Body of pancreas (tissue), 4 donors: Measurements from ENCODE around the gene SLC18A2. TPM values are rescaled to one million over a fixed set of nuclear protein-coding genes. Genes with fewer than 3 reads are reported as not detected.

Experiments used
- ATAC-seq: fragments of 150-250 bp; one replicate; pipeline ENCODE4 v1.9.1; 2016
- DNase-seq, 4 donors: peaks; one replicate each; pipeline ENCODE4 v3.0.0-alpha.2; 2019
- H3K27ac ChIP-seq, 4 donors: fragments of 200-600 bp; sonication (generic); 1 replicate in 3 of 4; 2 replicates in 1 of 4; pipeline versions ENCODE4 v1.5.1 to v1.6.1; 2016 to 2019; ENCODE audit warnings: mild to moderate bottlenecking in 1 of 4, mixed read lengths in 1 of 4, moderate library complexity in 1 of 4
- H3K27me3 ChIP-seq, 2 donors: fragments of 200-600 bp; sonication (generic); one replicate each; pipeline ENCODE4 v1.6.0; 2016; ENCODE audit warnings: mild to moderate bottlenecking in 1 of 2
- H3K36me3 ChIP-seq, 2 donors: fragments of 200-600 bp; sonication (generic); replicated peaks in 1 of 2; 2 replicates each; pipeline ENCODE4 v1.5.1; 2016; ENCODE audit warnings: low read depth in 2 of 2; ENCODE audit not compliant: insufficient read depth in 1 of 2
- H3K4me1 ChIP-seq: fragments of 200-600 bp; sonication (generic); one replicate; pipeline ENCODE4 v1.6.0; 2016
- H3K4me3 ChIP-seq, 2 donors: fragments of 200-600 bp; sonication (generic); 1 replicate in 1 of 2; 2 replicates in 1 of 2; pipeline ENCODE4 v1.5.1; 2016 to 2019
- H3K9me3 ChIP-seq, 3 donors: fragments of 200-600 bp; sonication (generic); 1 replicate in 2 of 3; 2 replicates in 1 of 3; pipeline ENCODE4 v1.5.1; 2016
- POLR2A ChIP-seq, 3 donors: fragments of 450-650 bp; IDR thresholded peaks; one replicate each; pipeline ENCODE4 v1.6.1; 2016; ENCODE audit warnings: antibody characterized with exemption in 3 of 3, mild to moderate bottlenecking in 2 of 3
- WGBS, 2 donors: methylation state at CpG; one replicate each; pipeline ENCODE4 v1.1.5; 2017; 5-methylcytosine and 5-hydroxymethylcytosine counted together
- intact Hi-C: fragments of 100-400 bp; cut with DNase I; formaldehyde crosslinking; loops from one replicate; pipeline ENCODE4 v1.15.1; 2023
- total RNA-seq, 2 donors: library from RNA; depleted of rRNA; stranded (reverse); fragments of >200 nt; gene quantifications; one replicate each; pipeline ENCODE4 v1.1.0, GENCODE V29; 2016
- TF ChIP-seq, protein P1 (sequence below), 7 experiments: fragments of 450-650 bp in 4 of 7; fragments of 200-600 bp in 3 of 7; sonication (generic) in 3 of 7; IDR thresholded peaks; one replicate each; pipeline ENCODE4 v1.5.1; 2016 to 2019; ENCODE audit warnings: antibody characterized with exemption in 7 of 7

The SLC18A2 gene
- total RNA-seq, 2 donors from 2014 or later: 1.6 to 2.3 TPM

DNA sequence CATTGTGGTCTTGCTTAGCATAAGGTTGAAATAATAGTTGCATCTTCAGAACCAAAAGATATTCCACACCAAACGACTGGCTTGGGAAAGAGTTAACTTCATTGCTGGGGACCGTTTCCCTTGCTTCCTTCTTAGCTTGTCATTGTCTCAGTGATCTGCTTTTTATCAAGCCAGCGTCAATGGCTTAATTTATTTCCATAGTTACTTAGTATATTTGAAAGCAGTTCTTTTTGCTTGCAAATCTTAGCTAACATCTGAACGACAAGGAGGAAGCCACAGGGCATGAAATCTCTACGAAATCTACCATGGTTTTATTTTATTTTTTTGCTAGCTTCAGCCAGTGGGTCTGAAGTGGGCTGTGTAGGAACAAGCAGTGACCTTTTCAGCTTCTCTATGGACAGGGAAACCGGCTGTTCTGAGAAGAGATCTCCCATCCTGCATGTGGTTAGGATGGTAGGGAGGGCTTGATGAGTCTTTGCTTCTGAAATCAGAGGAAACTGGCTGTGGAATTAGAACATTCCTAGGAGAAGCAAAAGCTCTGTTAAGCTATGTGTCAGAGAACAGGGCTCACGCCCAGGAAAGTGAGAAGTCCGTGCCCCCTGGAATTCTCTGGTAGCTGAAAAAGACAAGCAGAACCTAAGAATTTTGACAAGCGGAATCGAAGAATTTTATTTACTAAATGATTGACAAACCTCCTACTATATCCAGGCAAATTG is 8.0 kb downstream of the SLC18A2 start:
- TF ChIP-seq, protein P1, sequence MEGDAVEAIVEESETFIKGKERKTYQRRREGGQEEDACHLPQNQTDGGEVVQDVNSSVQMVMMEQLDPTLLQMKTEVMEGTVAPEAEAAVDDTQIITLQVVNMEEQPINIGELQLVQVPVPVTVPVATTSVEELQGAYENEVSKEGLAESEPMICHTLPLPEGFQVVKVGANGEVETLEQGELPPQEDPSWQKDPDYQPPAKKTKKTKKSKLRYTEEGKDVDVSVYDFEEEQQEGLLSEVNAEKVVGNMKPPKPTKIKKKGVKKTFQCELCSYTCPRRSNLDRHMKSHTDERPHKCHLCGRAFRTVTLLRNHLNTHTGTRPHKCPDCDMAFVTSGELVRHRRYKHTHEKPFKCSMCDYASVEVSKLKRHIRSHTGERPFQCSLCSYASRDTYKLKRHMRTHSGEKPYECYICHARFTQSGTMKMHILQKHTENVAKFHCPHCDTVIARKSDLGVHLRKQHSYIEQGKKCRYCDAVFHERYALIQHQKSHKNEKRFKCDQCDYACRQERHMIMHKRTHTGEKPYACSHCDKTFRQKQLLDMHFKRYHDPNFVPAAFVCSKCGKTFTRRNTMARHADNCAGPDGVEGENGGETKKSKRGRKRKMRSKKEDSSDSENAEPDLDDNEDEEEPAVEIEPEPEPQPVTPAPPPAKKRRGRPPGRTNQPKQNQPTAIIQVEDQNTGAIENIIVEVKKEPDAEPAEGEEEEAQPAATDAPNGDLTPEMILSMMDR (IDR thresholded peaks at IDR 0.05): no peak
- no peak for TF ChIP-seq POLR2A (IDR thresholded peaks at IDR 0.05)
- 39 to 46% methylated on average over 10 of the region's 10 CpGs for WGBS, 2 donors
- no peaks in the 10 kb centered on the region for H3K36me3 ChIP-seq
- no peak overlapping the region for H3K4me3 ChIP-seq
- ATAC-seq (no peak), DNase-seq (no peak)
- intact Hi-C loops: no loop called here
- no peaks in the 10 kb centered on the region for H3K4me1 ChIP-seq
- H3K27me3 ChIP-seq: no peaks in the 10 kb centered on the region
- no peak overlapping the region for H3K27ac ChIP-seq
- H3K9me3 ChIP-seq: no peaks in the 10 kb centered on the region

DNA sequence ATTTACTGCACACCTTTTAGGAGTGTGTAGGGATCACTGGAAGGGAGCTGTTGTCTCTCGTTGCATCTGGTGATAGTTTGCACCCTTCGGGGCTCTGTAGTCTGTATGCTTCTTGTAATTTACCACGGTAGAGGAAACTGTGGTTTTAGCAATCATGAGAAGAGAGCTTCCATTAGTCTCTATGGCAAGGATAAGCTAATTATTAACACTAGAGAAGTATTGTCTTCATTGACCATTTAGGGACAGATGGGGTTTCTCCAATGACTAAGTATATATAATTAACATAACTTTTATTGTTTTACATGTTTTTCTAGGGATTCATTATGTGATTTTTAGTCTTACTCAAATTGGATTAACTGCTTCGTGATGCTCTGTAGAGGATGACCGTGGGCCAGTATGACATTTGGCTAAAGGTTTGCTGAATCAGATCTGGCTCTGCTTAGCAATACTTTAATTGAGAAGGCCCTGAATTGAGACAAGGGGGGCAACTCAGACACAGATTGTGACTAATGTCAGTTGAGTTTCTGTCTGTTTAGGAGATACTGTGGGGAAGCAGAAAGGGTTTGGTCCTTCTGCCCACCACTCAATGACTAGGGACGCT is 8.7 kb downstream of the SLC18A2 start:
- no peak for TF ChIP-seq POLR2A (IDR thresholded peaks at IDR 0.05)
- TF ChIP-seq, protein P1 (IDR thresholded peaks at IDR 0.05): no peak
- no peaks in the 10 kb centered on the region for H3K36me3 ChIP-seq
- no peaks in the 10 kb centered on the region for H3K9me3 ChIP-seq
- no peak for ATAC-seq
- H3K4me1 ChIP-seq: no peaks in the 10 kb centered on the region
- intact Hi-C loops: no loop called here
- no peak for DNase-seq
- H3K27me3 ChIP-seq: no peaks in the 10 kb centered on the region
- H3K4me3 ChIP-seq: no peak overlapping the region
- no peak overlapping the region for H3K27ac ChIP-seq
- WGBS, 2 donors: 65 to 66% methylated on average over 6 of the region's 6 CpGs

- Histone ChIP-seq H3K36me3 (no peaks in the 10 kb centered on the region), H3K4me1 (no peaks in the 10 kb centered on the region), H3K4me3 (no peak overlapping the region), H3K9me3 (no peaks in the 10 kb centered on the region), H3K27me3 (no peaks in the 10 kb centered on the region), H3K27ac (no peak overlapping the region)
- TF ChIP-seq, protein P1 (IDR thresholded peaks at IDR 0.05): no peak
- no peak for TF ChIP-seq POLR2A (IDR thresholded peaks at IDR 0.05)
- 49 to 58% methylated on average over 6 to 7 of the region's 7 CpGs for WGBS, 2 donors
- intact Hi-C loops: no loop called here
- no peak for DNase-seq
- no peak for ATAC-seq
Observed at GRCh38 chr10:117250411-117250810, 9.5 kb downstream of the SLC18A2 start.

DNA sequence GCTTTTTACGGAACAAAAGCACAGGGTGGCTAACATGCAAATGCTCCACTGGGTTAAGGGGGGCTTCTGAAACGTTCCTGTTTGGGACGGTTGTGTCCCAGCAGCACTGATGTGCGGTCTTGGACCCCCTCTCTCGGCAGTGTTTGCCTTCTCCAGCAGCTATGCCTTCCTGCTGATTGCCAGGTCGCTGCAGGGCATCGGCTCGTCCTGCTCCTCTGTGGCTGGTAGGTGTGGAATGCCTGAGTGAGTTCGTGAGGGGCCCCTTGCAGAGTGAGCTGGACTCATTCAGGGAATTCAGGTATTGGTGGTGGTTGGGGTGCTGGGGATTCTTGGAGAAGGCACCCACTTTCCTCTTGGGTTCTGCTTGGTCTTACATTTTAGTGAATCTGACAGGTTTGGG is 13.0 kb downstream of the SLC18A2 start:
- intact Hi-C loops: no loop called here
- DNase-seq: no peak
- TF ChIP-seq POLR2A (IDR thresholded peaks at IDR 0.05): no peak
- TF ChIP-seq, protein P1 (IDR thresholded peaks at IDR 0.05): no peak
- Histone ChIP-seq H3K4me3 (no peak overlapping the region), H3K27ac (no peak overlapping the region), H3K27me3 (no peaks in the 10 kb centered on the region), H3K36me3 (no peaks in the 10 kb centered on the region), H3K4me1 (no peaks in the 10 kb centered on the region), H3K9me3 (no peaks in the 10 kb centered on the region)
- WGBS, 2 donors: 64 to 66% methylated on average over 8 to 9 of the region's 9 CpGs
- no peak for ATAC-seq

DNA sequence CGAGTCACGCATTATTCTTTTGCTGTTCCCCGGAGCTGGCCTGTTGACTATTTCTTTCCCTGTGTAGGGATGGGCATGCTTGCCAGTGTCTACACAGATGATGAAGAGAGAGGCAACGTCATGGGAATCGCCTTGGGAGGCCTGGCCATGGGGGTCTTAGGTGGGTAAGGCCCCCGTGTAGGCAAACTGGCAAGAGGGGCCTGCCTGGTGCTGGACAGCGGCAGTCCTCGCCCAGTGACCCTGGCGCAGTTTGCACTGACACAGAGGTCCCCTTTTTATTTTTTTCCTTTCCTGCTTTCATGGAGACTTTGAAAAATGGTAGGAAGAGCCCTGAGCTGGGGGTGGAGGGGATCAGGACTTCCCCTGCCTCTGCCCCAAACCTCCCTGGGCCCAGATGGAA is 13.4 kb downstream of the SLC18A2 start:
- Histone ChIP-seq H3K27ac (no peak overlapping the region), H3K4me3 (no peak overlapping the region), H3K4me1 (no peaks in the 10 kb centered on the region), H3K27me3 (no peaks in the 10 kb centered on the region), H3K9me3 (no peaks in the 10 kb centered on the region), H3K36me3 (no peaks in the 10 kb centered on the region)
- no peak for TF ChIP-seq POLR2A (IDR thresholded peaks at IDR 0.05)
- TF ChIP-seq, protein P1 (IDR thresholded peaks at IDR 0.05): no peak
- WGBS, 2 donors: 73 to 76% methylated on average over 9 of the region's 9 CpGs
- intact Hi-C loops: no loop called here
- no peak for DNase-seq
- ATAC-seq: no peak
